Stomach (tissue), 4 donors: Measurements from ENCODE around the gene ZNF302.

Experiments used
- POLR2A ChIP-seq, 4 donors: fragments of 450-650 bp; IDR thresholded peaks; one replicate each; pipeline ENCODE4 v1.6.1; 2016; ENCODE audit warnings: antibody characterized with exemption in 4 of 4, control low read depth in 2 of 4, mild to moderate bottlenecking in 1 of 4, moderate library complexity in 1 of 4
- POLR2AphosphoS5 ChIP-seq, 3 donors: sonication (generic); formaldehyde crosslinking; IDR thresholded peaks; one replicate each; pipeline ENCODE4 v1.6.1; 2016; ENCODE audit warnings: antibody characterized with exemption in 3 of 3

DNA sequence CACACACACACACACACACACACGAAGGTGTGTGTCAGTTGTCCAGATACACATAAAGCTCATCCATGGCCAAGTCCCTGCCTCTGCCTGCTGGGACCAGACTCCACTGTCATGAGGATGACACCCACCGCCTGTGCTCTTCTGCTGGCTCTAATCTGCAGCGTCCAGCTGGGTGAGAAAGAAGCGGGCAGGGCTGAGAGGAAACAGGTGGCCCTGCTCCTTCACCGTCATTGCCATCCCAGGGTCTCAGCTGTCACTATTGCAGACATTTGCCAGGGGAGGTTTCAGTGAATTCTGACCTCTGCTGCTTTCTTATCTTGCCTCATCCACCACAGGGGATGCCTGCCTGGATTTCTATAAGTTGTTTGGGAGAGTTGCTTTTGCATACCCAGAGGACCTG lies 31.9 kb upstream of the ZNF302 start:
- TF ChIP-seq POLR2AphosphoS5 (IDR thresholded peaks at IDR 0.05): no peak
- TF ChIP-seq POLR2A (IDR thresholded peaks at IDR 0.05): no peak
